NB4 (cell line): ENCODE results near the gene PIAS1.

Source experiments
- DNase-seq: peaks from one replicate; pipeline ENCODE4 v3.0.0; 2010; ENCODE audit warnings: low read depth
- H3K4me3 ChIP-seq: one replicate; pipeline ENCODE4 v1.5.1; 2011; ENCODE audit warnings: mild to moderate bottlenecking, low read depth, low read length, moderate library complexity
- CTCF ChIP-seq: IDR thresholded peaks from one replicate; pipeline ENCODE4 v1.5.1; 2012; ENCODE audit warnings: low read depth, low read length
- MAX ChIP-seq: IDR thresholded peaks from 2 replicates; pipeline ENCODE4 v1.6.1; 2011; ENCODE audit warnings: low read depth, low read length
- MYC ChIP-seq: IDR thresholded peaks from 2 replicates; pipeline ENCODE4 v1.6.1; 2011; ENCODE audit warnings: low read depth, low read length
- POLR2A ChIP-seq: IDR thresholded peaks from 2 replicates; pipeline ENCODE4 v1.6.1; 2011; ENCODE audit warnings: mild to moderate bottlenecking; ENCODE audit not compliant: insufficient read length; ENCODE audit errors: extremely low read depth

The PIAS1 gene

GRCh38 chr15:68017201-68017600 lies 36.9 kb upstream of the PIAS1 start:
- TF ChIP-seq MAX, result no peak
- no peak for TF ChIP-seq CTCF
- TF ChIP-seq MYC, result no peak
- no peak for TF ChIP-seq POLR2A
- H3K4me3 ChIP-seq, result no peak overlapping the region
- no peak for DNase-seq

GRCh38 chr15:68018797-68019444 lies 35.2 kb upstream of the PIAS1 start:
- no peak for DNase-seq
- TF ChIP-seq MYC, result no peak
- TF ChIP-seq MAX, result no peak
- TF ChIP-seq POLR2A, result no peak
- no peak for TF ChIP-seq CTCF
- no peak overlapping the region for H3K4me3 ChIP-seq

GRCh38 chr15:68019814-68020525 lies 34.1 kb upstream of the PIAS1 start:
- H3K4me3 ChIP-seq, result no peak overlapping the region
- no peak for DNase-seq
- TF ChIP-seq CTCF (no peak), MYC (no peak), POLR2A (no peak), MAX (no peak)

- H3K4me3 ChIP-seq, result no peak overlapping the region
- TF ChIP-seq CTCF, result no peak
- no peak for TF ChIP-seq MYC
- no peak for TF ChIP-seq POLR2A
- TF ChIP-seq MAX, result no peak
- no peak for DNase-seq
These were observed 33.4 kb upstream of the PIAS1 start for GRCh38 chr15:68020685-68021084.

GRCh38 chr15:68022061-68022460 lies 32.1 kb upstream of the PIAS1 start:
- TF ChIP-seq MYC (no peak), MAX (no peak), POLR2A (no peak), CTCF (no peak)
- no peak for DNase-seq
- H3K4me3 ChIP-seq, result no peak overlapping the region
